NCI-H748 (cell line): ENCODE data around the gene HENMT1.
A peak's percentile ranks its signal among the peaks of the same experiment; 100 is the strongest.

Source experiments
- DNase-seq: peaks from one replicate; lab custom pipeline; 2025; ENCODE audit not compliant: unreplicated experiment; lab: John Stamatoyannopoulos, UW

HENMT1 gene

DNA sequence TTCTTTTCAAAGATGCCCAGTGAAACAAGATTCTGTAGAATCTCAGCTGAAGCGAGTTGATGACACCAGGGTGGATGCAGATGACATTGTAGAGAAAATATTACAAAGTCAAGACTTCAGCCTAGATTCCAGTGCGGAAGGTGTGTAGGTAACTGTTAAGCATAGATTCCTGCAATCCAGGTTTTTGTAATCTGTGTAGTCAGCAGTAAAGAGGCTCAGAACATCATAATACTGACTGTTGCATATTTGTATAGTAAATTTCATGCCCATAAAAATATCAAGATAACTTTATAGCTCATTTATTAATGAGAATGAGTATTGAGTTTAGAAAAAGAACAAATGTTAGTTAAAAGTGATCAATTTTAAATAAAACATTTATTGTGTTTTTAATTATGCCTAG is 32.2 kb downstream of the HENMT1 start:
- no peak for DNase-seq

DNA sequence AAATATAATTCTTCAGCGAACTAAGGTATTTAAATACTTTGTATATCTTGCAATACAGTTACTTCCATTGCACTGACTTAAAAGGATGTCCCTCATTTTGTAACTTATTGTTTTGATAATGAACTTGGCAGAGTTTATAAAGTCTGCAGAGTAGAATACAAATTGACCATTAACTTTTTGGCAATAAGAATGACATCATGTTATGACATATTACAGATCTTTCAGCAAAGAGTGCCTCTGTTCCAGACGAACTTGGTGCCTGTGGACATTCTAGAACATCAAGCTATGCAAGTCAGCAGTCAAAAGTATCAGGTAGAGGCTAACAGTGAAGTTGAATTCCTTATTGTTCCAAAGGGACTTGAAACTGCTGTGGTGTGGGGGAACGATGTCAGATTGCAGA is 32.9 kb downstream of the HENMT1 start:
- no peak for DNase-seq

DNA sequence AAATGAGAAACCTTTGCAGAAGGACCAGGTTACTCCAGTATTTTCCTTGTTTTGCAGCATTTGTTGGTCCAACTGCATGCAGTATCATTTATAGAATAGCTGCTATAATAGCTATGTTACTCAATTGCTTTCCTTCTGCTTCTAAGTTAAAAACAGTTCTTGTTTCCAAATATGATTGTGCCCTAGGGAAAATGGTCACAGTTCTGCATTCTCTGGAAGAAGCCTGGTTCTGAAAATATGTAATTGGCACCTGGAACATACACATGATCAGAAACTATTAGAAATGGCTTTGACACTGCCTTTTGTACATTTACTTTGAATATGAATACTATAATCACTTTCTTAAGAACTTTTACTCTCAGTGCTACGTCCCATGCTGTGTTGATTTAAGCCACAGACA is 33.6 kb downstream of the HENMT1 start:
- no peak for DNase-seq

DNA sequence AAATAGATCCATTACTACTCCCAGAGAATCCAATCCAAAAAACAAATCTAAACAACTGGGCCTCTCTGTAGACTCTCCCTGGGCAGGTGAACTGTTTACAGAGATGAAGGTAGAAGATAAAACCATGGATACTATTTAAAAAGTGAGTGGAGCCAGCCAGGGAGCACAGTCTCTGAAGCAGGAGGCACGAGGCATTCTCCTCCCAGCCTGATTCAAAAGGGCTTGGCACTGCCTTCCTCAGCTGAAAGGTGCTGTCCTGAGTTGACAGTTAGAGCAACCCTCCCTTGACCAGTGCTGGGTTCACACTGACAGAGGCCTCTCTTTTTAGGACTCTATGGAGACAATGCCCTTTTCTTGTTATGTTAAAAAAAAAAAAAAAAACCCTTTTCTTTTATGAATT is 36.8 kb downstream of the HENMT1 start:
- DNase-seq = no peak

DNA sequence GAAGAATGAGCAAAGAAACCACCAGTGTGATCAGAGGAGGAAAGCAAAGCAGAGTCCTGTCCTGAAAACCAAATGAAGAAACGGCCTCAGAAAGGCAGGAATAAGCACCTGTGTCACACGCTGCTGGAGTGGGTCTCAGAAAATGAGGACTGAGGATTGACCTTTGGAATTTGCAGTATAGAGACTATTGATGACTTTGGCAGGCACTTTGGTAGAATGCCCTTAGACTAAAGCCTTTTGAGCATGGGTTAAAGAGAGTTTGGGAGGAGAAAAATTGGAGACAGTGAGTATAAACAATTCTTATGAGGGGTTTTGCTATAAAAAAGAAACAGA is 43.2 kb downstream of the HENMT1 start:
- DNase-seq = no peak

DNA sequence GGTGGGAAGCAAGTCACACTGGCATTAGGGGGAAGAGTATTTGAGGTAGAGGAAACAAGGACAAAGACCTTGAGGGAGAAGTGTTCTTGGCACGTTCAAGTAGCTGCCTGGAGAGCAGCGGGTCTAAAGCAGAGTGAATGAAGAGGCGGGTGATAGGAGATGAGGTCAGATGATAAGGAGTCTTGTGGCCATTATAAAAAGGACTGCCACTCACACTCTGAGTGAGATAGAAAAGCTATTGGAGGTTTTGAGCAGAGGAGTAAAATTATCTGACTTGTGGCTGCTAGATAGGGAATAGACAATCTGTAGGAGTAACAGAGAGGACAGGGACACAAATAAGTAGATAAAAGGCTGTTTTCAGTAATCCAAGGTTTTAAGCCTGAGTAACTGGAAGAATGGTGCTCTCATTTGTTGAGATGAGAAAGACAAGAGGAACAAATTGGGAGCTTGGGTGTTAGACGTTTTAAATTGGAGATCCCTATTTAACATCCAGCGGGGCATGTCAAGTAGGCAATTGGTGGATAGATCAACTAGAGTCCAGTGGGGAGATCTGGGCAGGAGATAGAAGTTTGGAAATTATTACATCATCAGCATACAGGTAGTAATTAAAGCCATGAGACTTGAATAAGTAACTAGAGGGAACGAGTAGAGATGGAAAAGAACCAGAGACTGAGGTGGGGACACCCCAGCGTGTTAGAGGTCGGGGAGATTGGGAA is 43.7 kb downstream of the HENMT1 start:
- no peak for DNase-seq

DNA sequence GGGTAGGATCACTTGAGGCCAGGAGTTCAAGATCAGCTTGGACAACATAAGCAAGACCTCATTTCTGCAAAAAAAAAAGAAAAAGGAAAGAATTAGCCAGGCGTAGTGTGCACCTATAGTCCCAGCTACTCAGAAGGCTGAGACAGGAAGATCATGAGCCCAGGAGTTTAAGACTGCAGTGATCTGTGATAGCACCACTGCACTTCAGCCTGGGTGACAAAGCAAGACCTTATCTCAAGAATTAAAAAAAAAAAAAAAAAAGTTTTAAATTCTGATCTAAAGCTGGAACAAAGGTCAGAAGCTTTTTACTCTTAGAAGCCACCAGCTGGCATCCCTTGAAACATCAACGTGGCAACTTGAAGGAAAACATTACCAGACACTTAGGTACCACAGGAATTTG is 45.3 kb downstream of the HENMT1 start:
- DNase-seq = no peak

DNA sequence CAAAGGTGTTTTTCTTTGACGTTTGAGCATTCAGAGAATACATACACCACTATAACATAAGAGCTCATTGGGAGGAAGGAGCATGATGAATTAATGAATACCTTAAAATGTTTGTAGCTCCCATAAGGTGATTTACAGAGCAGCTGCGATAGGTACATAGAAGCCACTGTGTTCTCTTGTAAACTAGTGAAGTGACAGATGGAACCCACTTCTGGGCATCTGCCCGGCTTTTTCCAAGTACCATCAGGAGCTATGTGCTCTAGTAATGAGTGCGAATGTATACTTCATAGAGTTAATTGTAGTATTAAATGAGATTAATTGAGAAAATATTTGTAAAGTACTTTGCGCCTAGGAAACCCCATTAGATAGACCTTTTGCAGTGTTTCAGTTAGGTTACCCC is 48.4 kb downstream of the HENMT1 start:
- no peak for DNase-seq

DNA sequence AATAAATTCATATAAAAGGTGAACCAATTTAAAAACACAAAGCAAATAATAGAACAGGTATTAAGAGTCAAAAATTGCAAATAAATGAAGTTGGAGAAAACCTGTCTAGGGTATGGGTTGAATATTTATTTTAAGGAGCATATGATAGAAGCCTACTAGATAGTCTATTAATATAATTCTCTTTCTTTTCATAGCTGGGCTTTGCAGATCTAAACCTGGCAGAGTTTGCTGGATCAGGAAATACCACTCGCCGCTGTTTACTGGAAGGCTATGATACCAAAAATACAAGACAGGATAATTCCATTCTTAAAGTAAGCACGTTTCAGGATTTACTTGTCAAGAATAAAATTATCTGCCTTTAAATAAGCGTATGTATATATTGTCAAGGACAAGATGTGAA is 48.9 kb downstream of the HENMT1 start:
- no peak for DNase-seq

DNA sequence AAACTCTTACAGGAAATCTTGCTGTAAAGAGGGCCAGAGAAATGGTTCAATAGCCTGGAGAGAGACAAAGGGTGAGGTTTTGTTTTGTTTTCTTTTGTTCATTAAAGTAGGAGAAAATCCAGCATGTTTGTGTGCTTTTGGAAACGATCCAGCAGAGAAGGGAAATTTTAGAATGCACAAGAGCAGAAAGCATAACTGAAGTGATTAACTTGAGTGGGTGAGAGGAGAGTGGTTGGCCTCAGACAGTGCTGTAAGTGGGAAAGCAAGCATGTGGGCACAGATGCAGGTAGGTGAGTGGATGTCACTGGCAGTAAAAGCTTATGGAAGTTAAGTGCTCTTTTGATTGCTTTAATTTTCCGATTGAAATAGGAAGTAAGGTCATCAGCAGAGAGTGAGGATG is 50.8 kb downstream of the HENMT1 start:
- DNase-seq = peak; percentile 97

DNA sequence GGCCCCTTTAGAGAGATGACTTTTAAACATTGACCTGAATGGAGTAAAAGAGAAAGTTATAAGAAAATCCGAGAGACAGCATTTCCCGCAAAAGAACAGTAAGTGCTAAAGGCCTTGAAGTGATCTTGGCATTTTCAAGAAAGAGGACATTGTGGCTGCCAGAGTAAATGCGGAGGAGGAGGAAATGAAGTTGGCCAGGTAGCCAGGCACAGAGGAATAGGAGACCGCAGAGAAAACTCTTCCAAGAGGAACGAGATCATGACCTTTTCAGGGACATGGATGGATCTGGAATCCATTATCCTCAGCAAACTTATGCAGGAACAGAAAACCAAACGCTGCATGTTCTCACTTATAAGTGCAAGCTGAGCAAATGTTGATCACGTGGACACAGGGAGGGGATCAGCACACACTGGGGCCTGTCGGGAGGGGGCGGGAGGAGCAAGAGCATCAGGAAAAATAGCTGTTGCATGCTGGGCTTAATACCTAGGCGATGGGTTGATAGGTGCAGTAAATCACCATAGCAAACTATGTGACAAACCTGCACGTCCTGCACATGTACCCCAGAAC is 51.3 kb downstream of the HENMT1 start:
- DNase-seq = peak; percentile 91

DNA sequence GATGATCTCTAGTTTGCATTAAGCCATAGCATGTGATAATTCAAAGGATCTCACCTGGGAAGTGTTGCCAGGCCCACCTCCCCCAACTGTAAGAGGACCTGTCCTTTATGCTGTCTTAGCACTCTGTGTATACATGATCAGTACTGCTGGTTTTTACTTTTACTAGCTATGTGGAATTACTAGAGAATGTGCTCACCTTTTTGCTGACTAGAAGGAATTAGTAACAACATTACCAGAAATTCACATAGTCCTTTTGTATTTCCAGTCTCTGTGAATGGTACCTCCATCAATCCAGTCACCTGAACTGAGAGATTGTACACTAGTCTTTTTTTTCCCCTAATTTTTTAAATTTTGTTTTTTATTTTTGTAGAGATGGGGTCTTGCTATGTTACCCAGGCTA is 54.4 kb downstream of the HENMT1 start:
- DNase-seq = no peak

DNA sequence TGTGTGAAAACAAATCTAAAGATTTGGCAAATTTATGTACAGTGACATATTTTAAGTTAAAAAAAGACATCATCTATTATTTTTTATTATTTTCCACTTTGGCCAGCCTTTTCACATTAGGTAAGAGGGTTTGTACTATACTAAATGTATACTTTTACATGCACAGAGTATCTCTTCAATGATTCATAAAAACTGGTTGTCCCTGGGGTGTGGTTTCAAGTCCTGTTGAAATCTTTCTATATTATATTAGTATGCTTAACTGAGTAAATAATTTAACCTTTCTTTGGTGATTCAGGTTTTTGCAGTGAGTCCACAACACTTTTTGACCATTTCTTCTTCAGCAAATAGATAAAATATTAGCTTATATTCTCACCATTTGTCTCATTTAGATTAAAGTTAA is 55.3 kb downstream of the HENMT1 start:
- no peak for DNase-seq

DNA sequence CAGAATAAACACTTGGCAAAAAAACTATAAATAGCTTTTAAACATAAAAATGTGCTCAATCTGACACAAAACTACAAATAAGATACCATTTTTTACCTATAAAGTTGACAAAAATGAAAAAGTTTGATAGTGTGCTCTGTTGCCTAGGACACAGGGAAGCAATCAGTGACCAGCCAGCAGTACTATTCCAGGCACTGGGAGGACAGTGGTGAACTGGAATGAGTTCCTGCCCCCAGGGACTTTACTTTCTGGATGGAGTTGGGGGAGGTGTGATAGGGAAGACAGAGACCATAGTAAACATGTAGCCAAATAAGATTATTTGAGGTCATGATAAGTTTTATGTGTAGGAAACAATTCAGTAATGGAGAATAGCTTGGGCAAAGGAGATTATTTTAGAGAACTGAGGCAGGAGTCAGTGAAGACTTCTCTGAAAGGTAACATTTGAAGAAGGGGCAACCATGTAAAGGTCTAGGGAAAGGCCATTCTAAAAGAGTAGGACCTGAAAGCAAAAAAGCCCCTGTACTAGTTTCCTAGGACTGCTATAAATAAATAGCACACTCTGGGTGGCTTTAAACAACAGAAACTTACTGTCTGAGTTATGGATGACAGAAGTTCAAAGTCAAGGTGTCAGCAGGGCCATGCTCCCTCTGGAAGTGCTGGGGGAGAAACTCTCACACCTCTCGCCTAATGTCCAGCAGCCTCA is 59.0 kb downstream of the HENMT1 start:
- no peak for DNase-seq

DNA sequence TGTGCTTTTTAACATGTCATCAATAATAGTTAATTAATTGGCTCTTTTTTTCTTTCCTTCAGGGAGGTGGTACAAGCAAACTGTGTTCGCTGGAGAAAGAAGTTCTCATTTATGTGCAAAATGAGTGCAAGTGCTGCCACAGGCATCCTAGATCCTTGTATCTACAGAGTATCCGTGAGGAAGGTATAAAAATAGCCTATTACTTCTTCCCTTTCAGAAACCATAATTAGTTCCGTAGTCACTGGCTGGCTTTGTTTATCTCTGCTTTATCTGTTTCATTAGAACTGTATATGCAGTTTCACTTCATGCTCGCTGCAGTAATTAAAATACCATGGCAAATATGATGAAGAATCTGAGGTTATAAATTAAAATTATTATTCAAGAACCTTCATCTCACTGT is 60.4 kb downstream of the HENMT1 start:
- DNase-seq = no peak

DNA sequence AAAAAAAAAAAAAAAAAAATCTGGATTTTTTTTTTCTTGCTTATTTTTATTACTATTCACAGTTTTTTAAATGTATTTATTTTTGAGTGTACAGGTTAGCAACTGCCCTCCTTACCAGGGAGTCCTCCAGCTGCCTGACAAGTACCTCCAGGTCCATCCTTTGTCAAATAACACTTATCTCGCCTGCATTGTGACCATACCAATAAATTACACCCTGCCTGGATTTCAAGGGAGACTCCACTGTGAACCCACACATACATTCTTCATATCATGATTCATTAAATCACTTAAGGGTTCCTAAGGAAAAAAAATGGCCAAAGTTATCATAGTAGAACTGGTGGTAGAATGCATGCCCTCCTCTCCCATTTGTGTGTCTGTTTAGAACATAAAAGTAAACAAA is 62.6 kb downstream of the HENMT1 start:
- DNase-seq = peak; percentile 20
